GM12878 (cell line): ENCODE results near the gene GGT5. TPM values are rescaled to one million over a fixed set of nuclear protein-coding genes. Genes with fewer than 3 reads are reported as not detected.

Source experiments
- CHD1 ChIP-seq: IDR thresholded peaks from 2 replicates; pipeline ENCODE4 v1.6.1; 2012; ENCODE audit warnings: low read depth, low read length, improper control_type of control experiment
- CREB1 ChIP-seq: IDR thresholded peaks from 2 replicates; pipeline ENCODE4 v1.6.1; 2012; ENCODE audit warnings: low read depth, mild to moderate bottlenecking, inconsistent platforms
- GATAD2B ChIP-seq: fragments of 450-650 bp; conservative IDR thresholded peaks from 2 replicates; pipeline ENCODE4 v1.6.1; 2017; ENCODE audit warnings: low read depth, mild to moderate bottlenecking, moderate library complexity
- LARP7 ChIP-seq: fragments of 450-650 bp; IDR thresholded peaks from 2 replicates; pipeline ENCODE4 v1.6.1; 2017; ENCODE audit warnings: mild to moderate bottlenecking
- MXI1 ChIP-seq: fragments of 150-350 bp; IDR thresholded peaks from 2 replicates; pipeline ENCODE4 v1.6.1; 2011; ENCODE audit warnings: low read depth, mild to moderate bottlenecking, inconsistent platforms, low read length, improper control_type of control experiment
- PML ChIP-seq: IDR thresholded peaks from 2 replicates; pipeline ENCODE4 v1.6.1; 2012; ENCODE audit warnings: low read length, inconsistent platforms
- SMC3 ChIP-seq: IDR thresholded peaks from 2 replicates; pipeline ENCODE4 v1.6.1; 2011; ENCODE audit warnings: low read length, improper control_type of control experiment, borderline replicate concordance
- SP1 ChIP-seq: IDR thresholded peaks from one replicate; pipeline ENCODE4 v1.6.1; 2011; ENCODE audit warnings: low read depth, low read length
- YY1 ChIP-seq: IDR thresholded peaks from 2 replicates; pipeline ENCODE4 v1.6.1; 2011; ENCODE audit warnings: low read depth, mild to moderate bottlenecking, low read length
- ZBED1 ChIP-seq: IDR thresholded peaks from 2 replicates; pipeline ENCODE4 v1.6.1; 2016; ENCODE audit warnings: borderline replicate concordance
- ZNF207 ChIP-seq: fragments of 450-650 bp; IDR thresholded peaks from 2 replicates; pipeline ENCODE4 v1.6.1; 2014; ENCODE audit warnings: antibody characterized with exemption, mild to moderate bottlenecking, borderline replicate concordance
- ZSCAN29 ChIP-seq: fragments of 450-650 bp; IDR thresholded peaks from 2 replicates; pipeline ENCODE4 v1.6.1; 2017; ENCODE audit warnings: mild to moderate bottlenecking, moderate library complexity
- polyA plus RNA-seq, 11 experiments: library from polyadenylated mRNA; depleted of rRNA in 4 of 11; unstranded in 6 of 11; stranded (reverse) in 5 of 11; fragments of >200 nt; fragmentation: Nextera tagmentation in 4 of 11; fragmentation: Illumina TruSeq in 1 of 11; extraction: Ambion mirVana in 4 of 11; extraction: Trizol in 1 of 11; gene quantifications; 1 replicate in 1 of 11; 2 replicates in 10 of 11; pipeline versions ENCODE4 v1.2.1 to v1.2.3, GENCODE V29; 2011 to 2016; ENCODE audit warnings: inconsistent platforms in 2 of 11, missing spikeins in 2 of 11, low read depth in 1 of 11
- total RNA-seq, 4 experiments: library from RNA; depleted of rRNA in 3 of 4; stranded (reverse); fragments of >200 nt in 3 of 4; fragmentation: Illumina TruSeq in 1 of 4; extraction: Trizol in 1 of 4; gene quantifications; 2 replicates each; pipeline versions ENCODE4 v1.2.1 to v1.2.3, GENCODE V29; 2013 to 2021
- TF ChIP-seq, protein P1 (sequence below): IDR thresholded peaks from 2 replicates; pipeline ENCODE4 v1.6.1; 2012; ENCODE audit warnings: mild to moderate bottlenecking, low read depth, low read length

Gene GGT5
- total and polyA plus RNA-seq, 10 of the 15 experiments (the other 5 are each of a cell fraction or from before 2014, with no cell fraction given), result 0.34 TPM; not detected in 9

DNA sequence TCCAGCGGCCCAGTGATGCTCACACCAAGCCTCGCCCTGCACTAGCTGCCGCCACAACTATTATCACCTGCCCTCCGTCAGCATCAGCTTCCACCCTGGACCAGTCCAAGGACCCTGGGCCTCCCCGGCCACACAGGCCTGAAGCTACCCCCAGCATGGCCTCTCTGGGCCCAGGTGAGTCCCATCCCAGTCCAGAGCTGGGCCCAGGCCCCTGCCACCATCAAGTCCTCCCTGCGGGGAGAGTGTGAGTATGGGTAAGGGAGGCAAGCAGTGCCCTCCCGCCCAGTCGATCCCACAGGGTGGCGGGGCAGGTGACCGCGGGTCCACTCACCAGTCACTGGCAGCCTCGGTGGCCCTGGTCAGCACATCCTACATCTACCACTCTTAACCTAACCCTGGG is 73.1 kb downstream of the GGT5 start (continued):
- TF ChIP-seq PML, result no peak
- TF ChIP-seq CREB1, result no peak
- TF ChIP-seq ZSCAN29, result no peak
- TF ChIP-seq YY1, result no peak
- no peak for TF ChIP-seq MXI1
- TF ChIP-seq ZNF207, result no peak
- no peak for TF ChIP-seq ZBED1
- no peak for TF ChIP-seq SP1
- TF ChIP-seq, protein P1, sequence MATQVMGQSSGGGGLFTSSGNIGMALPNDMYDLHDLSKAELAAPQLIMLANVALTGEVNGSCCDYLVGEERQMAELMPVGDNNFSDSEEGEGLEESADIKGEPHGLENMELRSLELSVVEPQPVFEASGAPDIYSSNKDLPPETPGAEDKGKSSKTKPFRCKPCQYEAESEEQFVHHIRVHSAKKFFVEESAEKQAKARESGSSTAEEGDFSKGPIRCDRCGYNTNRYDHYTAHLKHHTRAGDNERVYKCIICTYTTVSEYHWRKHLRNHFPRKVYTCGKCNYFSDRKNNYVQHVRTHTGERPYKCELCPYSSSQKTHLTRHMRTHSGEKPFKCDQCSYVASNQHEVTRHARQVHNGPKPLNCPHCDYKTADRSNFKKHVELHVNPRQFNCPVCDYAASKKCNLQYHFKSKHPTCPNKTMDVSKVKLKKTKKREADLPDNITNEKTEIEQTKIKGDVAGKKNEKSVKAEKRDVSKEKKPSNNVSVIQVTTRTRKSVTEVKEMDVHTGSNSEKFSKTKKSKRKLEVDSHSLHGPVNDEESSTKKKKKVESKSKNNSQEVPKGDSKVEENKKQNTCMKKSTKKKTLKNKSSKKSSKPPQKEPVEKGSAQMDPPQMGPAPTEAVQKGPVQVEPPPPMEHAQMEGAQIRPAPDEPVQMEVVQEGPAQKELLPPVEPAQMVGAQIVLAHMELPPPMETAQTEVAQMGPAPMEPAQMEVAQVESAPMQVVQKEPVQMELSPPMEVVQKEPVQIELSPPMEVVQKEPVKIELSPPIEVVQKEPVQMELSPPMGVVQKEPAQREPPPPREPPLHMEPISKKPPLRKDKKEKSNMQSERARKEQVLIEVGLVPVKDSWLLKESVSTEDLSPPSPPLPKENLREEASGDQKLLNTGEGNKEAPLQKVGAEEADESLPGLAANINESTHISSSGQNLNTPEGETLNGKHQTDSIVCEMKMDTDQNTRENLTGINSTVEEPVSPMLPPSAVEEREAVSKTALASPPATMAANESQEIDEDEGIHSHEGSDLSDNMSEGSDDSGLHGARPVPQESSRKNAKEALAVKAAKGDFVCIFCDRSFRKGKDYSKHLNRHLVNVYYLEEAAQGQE, result no peak
- TF ChIP-seq GATAD2B, result no peak
- TF ChIP-seq LARP7, result no peak
- no peak for TF ChIP-seq SMC3
- TF ChIP-seq CHD1, result no peak
